Fibroblast of upper back skin (primary cell): ENCODE results near the gene PAWR.
"Not testable (repeated sequence)": the region's sequence is repeated elsewhere in the genome, so short reads cannot be mapped to it uniquely, and the experiment has no call there.

Experiments used
- DNase-seq: peaks from one replicate; pipeline ENCODE4 v3.0.0-alpha.2; 2013

PAWR gene

DNA sequence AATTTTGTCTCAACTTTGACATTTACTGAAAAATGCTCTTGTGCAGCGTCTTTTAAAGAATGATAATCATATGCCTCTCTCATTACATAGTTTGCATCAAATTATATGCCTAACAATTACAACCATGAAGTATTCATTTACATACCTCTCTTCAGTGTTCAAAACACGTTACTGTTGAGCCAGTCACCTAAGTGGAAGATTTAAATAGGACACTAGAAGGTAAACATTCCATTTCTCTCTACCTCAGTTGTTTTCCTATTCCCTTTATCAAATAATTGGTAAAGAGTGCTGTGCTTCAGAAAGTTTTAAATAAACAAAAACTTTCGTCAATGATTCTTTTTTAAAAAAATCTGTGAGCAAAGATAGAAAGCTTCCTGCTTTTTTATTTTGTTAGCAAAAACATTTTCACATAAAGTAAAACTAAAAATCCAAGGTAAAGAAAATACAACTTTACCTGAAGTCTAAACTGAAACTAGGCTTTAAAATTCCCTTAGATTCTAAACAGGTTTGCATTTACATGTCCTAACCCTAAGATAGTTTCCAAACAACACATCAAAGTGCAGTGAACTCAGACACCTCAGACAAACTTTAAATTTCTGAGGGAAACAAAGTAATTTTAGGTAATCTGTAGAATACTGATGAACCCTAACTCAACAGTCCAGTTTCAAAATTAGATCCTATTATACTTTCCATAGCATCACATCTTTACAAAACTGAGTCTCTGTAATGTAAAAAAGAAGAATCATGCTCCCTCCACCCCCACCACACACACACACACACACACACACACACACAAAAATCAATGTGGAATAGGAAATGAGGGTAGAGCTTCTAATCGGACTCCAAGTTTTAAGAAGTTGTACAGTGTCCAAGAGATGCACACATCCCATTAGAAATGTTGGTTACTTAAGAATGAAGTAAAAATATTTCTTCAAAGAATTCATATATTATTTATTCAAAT lies 46.2 kb downstream of the PAWR start:
- no peak for DNase-seq

GRCh38 chr12:79643821-79644220 lies 46.9 kb downstream of the PAWR start:
- DNase-seq = no peak

DNA sequence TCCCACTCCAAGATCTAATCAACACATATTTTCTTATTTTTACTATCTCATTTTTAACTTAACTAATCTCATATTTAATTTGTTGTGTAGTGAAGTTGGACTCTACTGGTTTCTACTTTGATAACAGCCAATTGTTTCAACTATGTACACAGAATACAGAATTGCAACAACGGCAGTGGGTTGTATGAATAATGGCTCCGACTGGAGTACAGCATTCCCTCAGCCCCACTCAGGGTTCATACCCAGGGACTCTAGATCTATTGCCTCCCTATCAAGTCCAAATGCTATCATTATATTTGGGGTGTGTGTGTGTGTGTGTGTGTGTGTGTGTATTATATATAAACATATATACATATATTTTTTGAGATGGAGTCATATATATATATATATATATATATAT lies 52.3 kb downstream of the PAWR start:
- DNase-seq = no peak

DNA sequence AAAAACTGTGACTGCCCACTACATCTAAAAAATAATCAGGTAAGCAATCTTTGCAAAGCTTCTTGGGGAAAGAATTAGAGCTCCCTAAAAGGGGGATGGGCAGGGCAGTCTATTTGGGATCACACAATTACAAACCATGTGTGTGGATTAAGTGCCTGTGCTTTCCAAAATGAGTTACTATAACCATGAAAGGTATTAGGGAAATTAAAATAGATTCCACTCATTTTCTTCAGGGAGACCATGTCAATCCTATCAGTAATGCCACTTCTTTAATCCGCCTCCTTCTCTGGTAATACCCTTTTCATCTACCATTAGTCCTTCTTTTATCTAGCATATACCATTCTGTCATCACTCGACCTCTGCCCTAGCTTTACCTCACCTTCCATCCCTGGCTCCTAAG lies 53.7 kb downstream of the PAWR start:
- DNase-seq = no peak

GRCh38 chr12:79635676-79636075 lies 55.1 kb downstream of the PAWR start:
- peak; percentile 31 for DNase-seq

- DNase-seq = peak; percentile 91
These were observed 55.8 kb downstream of the PAWR start for GRCh38 chr12:79634957-79635471.

GRCh38 chr12:79629561-79629960 lies 61.2 kb downstream of the PAWR start:
- DNase-seq = no peak

GRCh38 chr12:79626735-79627134 lies 64.0 kb downstream of the PAWR start:
- not testable (repeated sequence) for DNase-seq

DNA sequence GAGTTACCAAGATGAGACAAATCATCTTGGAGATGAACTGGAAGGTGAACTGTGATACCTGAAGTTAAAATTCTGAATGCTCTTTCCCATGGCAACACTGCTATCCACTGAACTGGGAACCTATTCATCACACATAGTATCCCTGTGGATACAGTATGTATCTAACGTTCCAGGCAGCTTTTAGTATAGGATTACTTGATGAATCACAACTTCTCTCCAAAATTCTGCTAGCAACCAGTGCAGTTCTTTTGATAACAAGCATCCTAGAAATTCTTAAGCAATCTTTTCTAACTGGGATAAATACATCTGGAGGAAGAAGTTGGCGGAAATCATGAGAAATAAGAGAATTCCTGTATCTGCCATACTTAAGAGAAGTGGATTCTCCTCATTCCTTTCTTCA lies 66.4 kb downstream of the PAWR start:
- peak; percentile 75 for DNase-seq

DNA sequence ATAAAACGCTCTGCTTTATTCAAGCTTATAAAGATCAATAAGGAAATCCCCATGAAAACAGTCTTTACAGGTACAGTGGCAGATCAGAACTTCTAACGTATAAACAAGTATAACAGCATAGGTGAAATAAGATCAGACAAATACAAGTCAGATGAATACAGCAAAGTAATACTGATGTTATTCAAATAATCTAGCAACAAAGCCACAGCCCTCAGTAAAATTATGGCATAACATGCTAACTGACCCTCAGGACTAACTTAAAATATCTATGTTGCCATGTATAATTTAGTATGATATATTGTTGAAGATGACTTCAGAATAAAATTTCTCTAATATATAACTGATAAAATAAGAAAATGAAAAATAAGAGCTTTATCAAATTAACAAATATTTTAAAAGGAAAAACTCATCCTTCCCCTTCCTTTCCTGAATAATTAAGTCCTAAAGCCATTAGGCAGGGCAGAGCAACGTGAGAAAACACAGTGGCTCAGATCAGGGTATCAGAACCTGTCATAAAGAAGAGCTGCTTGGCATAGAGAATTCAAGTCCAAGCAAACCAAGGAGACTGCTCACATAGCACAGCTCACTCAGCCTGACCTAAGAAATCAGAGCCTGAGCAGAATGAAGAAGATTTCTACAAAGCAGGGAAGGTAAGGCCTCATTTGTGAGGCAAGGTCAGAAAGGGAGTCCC lies 70.7 kb downstream of the PAWR start:
- DNase-seq = no peak

DNA sequence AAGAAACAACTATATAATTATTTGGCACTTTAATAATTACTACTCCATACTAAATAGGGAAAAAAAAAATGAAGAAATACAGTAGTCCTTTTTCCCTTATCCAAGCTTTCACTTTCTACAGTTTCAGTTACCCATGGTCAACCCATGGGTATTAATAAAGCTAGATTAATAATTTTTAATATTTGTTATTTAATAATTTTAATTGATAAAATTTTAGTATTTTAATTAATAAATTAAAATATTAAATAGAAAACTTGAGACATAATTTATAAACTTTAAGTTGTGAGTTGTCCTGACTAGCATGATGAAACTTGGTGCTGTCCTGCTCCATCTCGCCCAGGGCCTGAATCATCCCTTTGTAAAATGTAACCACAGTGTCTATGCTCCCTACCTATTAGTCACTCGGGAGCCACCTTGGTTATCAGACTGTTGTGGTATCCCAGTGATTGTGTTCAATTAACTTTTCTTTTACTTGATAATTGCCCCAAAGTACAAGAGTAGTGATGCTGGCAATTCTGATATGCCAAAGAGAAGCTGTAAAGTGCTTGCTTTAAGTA lies 71.8 kb downstream of the PAWR start:
- peak; percentile 77 for DNase-seq

DNA sequence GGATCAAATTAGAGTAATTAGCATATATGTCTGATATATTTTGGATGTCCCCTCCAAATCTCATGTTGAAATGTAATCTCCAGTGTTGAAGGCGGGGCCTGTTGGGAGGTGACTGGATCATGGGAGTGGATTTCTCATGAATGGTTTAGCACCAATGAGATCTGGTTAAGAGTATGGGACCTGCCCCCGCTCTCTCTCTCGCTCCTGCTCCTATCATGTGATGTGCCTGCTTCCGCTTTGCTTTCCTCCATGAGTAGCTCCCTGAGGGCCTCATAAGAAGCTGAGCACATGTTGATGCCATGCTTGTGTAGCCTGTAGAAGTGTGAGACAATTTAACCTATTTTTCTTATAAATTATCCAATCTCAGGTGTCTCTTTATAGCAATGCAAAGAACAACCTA lies 73.1 kb downstream of the PAWR start:
- no peak for DNase-seq

- no peak for DNase-seq
These were observed 74.9 kb downstream of the PAWR start for GRCh38 chr12:79615596-79616560.

- peak; percentile 35 for DNase-seq
These were observed 76.0 kb downstream of the PAWR start for GRCh38 chr12:79614730-79615129.

GRCh38 chr12:79601908-79602307 lies 88.9 kb downstream of the PAWR start:
- DNase-seq = no peak

DNA sequence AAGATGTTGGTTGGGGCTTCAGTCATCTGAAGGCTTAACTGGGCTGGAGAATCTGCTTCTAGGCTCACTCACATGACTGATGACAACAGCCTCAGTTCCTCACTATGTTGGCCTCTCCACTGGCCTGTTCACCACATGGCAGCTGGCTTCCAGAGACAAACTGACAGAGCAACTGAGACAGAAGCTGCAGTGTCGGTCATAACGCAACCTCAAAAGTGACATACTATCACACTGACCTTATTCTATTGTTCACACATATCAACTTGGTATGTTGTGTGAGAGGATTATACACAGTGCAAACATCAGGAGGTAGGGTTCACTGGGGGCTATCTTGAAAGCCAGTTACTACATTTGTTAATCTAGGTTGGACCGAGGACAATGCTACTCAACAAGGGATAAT lies 92.9 kb downstream of the PAWR start:
- no peak for DNase-seq

GRCh38 chr12:79596719-79597350 lies 93.9 kb downstream of the PAWR start:
- no peak for DNase-seq

GRCh38 chr12:79595273-79595672 lies 95.5 kb downstream of the PAWR start:
- DNase-seq = no peak

DNA sequence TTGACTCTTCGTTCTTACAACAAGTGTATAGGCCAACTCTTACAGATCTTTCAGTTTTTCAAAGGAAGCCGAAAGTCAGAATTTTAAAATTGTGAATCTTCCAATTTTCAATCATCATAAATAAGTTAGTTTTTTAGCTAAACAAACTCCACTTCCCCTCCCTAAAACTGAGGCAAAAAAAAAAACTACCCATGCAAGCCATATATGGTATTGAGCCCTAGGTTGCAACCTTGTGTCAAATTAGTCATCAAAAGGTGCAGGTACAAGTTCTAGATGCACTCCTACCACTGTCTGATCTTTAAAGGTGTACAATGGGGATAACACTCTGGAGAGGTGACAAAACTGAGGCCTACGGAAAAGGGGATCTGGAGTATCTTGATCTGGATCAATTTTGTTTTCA lies 97.9 kb downstream of the PAWR start:
- no peak for DNase-seq

GRCh38 chr12:79591988-79592387 lies 98.8 kb downstream of the PAWR start:
- DNase-seq = no peak

DNA sequence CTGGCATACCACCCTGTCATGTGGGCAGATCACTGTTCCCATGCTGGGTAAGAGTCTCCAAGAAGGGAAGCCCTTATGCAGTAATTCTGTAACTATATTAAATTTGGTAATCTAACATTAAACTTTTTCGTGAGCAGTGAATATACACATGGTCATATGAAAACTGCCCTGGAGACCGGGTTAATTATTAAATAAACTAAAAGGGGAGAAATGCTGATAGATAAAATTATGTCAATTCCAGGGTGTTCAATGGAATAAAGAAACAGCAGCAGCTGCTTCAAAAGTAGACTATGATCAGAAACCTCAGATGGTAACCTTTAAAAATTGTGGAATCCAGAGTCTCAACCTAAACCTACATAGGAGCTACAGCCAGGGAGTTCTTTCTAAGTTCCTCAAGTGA lies 100.0 kb downstream of the PAWR start:
- DNase-seq = no peak

DNA sequence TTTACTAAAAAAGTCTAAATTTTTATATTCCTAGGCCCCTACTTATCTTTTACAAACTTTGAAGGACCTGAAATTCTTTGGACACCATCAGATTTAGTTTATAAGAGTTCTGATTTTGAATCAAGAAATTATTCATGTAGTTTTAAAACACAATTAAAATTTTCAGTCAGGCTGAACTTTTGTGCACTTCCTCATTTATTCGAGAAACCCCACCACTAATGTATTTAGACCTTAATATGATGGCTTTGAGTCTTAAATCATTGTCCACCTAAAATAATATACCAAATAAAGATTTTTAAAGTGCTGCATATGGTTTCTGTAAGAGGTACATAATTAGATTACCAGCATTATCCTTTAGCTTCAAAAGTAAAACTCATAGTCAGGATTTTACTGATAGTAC lies 103.4 kb downstream of the PAWR start:
- no peak for DNase-seq
